ENCODE data around the gene DLG2. TPM values are rescaled to one million over a fixed set of nuclear protein-coding genes. Genes with fewer than 3 reads are reported as not detected.

DLG2 gene
- total and polyA plus RNA-seq, 2 of the 8 experiments (the other 6 are each of a cell fraction or from before 2014, with no cell fraction given), result 1.7 to 14.3 TPM

DNA sequence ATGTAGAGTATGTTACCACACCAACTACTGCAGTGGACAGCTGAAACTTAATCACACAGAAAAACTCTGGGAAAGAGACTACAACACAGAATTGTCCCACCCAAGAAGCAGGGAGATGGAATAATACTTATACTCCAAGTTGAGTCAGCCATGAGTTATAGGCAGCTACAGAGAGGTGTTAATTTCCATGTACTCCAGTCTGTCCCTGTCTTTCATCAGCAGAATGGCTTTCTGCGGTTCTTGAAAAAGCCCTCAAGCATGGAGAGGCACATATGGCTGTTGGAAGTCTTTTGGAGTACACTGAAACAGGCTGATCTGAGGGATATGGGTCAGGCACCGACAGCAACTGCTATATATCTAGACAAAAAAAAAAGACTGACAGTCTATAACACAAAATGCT is 219.5 kb downstream of the DLG2 start:
- Histone ChIP-seq H2BK12ac (ENCODE audit: low read depth, low read length) (no peak overlapping the region), H2BK20ac (ENCODE audit: low read length) (no peak overlapping the region), H2BK15ac (ENCODE audit: low read length) (no peak overlapping the region), H2AK5ac (ENCODE audit: low read depth, low read length) (no peak overlapping the region), H3K56ac (replicated peaks; ENCODE audit: insufficient read length, low read depth, low read length) (no peak overlapping the region), H3K9ac (replicated peaks in 1 of 4; ENCODE audit: extremely low read depth in 1 of 4, low read depth in 3 of 4, low read length in 3 of 4) (no peak overlapping the region), H3K79me1 (ENCODE audit: low read depth, low read length) (no peaks in the 10 kb centered on the region), H2BK5ac (ENCODE audit: low read depth, low read length) (no peak overlapping the region), H3K23ac (ENCODE audit: insufficient read length) (no peak overlapping the region), H2AFZ (ENCODE audit: low read length) (no peak overlapping the region), H3K4me2 (ENCODE audit: insufficient read depth in 1 of 2, low read depth in 2 of 2, low read length in 2 of 2) (no peak overlapping the region), H3K4me1 (replicated peaks in 1 of 4; ENCODE audit: control insufficient read depth in 3 of 4, insufficient read depth in 4 of 4, low read length in 3 of 4) (no peaks in the 10 kb centered on the region), H3K9me3 (ENCODE audit: insufficient read depth in 2 of 2, low read depth in 1 of 2, low read length in 1 of 2) (no peaks in the 10 kb centered on the region), H3K36me3 (ENCODE audit: control insufficient read depth in 2 of 4, insufficient read depth in 4 of 4, low read length in 3 of 4) (no peaks in the 10 kb centered on the region), H3K27ac (ENCODE audit: low read depth, low read length) (no peak overlapping the region), H3K27me3 (replicated peaks in 1 of 4; ENCODE audit: control insufficient read depth in 3 of 4, extremely low read depth in 1 of 4, insufficient read depth in 3 of 4, low read length in 3 of 4) (no peaks in the 10 kb centered on the region), H3K4ac (replicated peaks; ENCODE audit: insufficient read length, low read depth, low read length) (no peak overlapping the region), H3K4me3 (ENCODE audit: extremely low read depth in 1 of 4, insufficient read depth in 2 of 4, low read depth in 3 of 4, low read length in 4 of 4) (no peak overlapping the region), H3K18ac (ENCODE audit: extremely low read depth, low read length) (no peak overlapping the region), H4K20me1 (replicated peaks in 1 of 2; ENCODE audit: control insufficient read depth in 1 of 2, insufficient read depth in 2 of 2, low read length in 2 of 2) (no peaks in the 10 kb centered on the region), H2BK120ac (replicated peaks; ENCODE audit: low read depth, low read length) (no peak overlapping the region), H3K23me2 (ENCODE audit: low read depth, low read length) (no peaks in the 10 kb centered on the region), H4K5ac (ENCODE audit: insufficient read length, low read depth, low read length) (no peak overlapping the region), H4K91ac (replicated peaks; ENCODE audit: insufficient read length, low read length) (no peak overlapping the region), H4K8ac (ENCODE audit: extremely low read depth, insufficient read depth, low read length) (no peak overlapping the region), H3K14ac (ENCODE audit: insufficient read length) (no peak overlapping the region), H3K79me2 (ENCODE audit: control insufficient read depth in 1 of 2, insufficient read depth in 2 of 2, low read length in 2 of 2) (no peaks in the 10 kb centered on the region)
- DNase-seq (ENCODE audit: low read depth in 1 of 2, low spot score in 2 of 2), result no peak
- ChIA-PET POLR2A (ENCODE audit: partially characterized antibody) (no interaction called here), CTCF (ENCODE audit: partially characterized antibody) (no interaction called here)
- 89% methylated on average over 2 of the region's 2 CpGs; no CpG with 5 or more reads in 1 of the 2 experiments for WGBS, 2 experiments (ENCODE audit: extremely low coverage in 1 of 2, insufficient coverage in 1 of 2, insufficient read length in 1 of 2, insufficient replicate concordance in 2 of 2, low coverage in 1 of 2, low lambda C conversion rate in 2 of 2, missing lambda C conversion rate in 1 of 2)
- FAIRE-seq, result no peak
- TF ChIP-seq SIN3A (conservative IDR thresholded peaks at IDR 0.05 in 1 of 2, IDR thresholded peaks at IDR 0.05 in 1 of 2; ENCODE audit: low read depth in 1 of 2, low read length in 2 of 2) (no peak), ASH2L (IDR thresholded peaks at IDR 0.05; ENCODE audit: low read length) (no peak), PHF8 (conservative IDR thresholded peaks at IDR 0.05; ENCODE audit: low read depth, low read length) (no peak)
